ENCODE measurements around the gene ZNF195.
"Not testable (repeated sequence)": the region's sequence is repeated elsewhere in the genome, so short reads cannot be mapped to it uniquely, and the experiment has no call there.

ZNF195 gene

GRCh38 chr11:3378426-3379423, at the start of gene ZNF195:
Gene ZNF195, minus strand, starts transcription at chr11:3379146. Its CDS starts 106 bp downstream, at chr11:3379040.
- peak; percentile 98 for DNase-seq

GRCh38 chr11:3428076-3428475, 49.1 kb upstream of the ZNF195 start:
- not testable (repeated sequence) for DNase-seq

DNA sequence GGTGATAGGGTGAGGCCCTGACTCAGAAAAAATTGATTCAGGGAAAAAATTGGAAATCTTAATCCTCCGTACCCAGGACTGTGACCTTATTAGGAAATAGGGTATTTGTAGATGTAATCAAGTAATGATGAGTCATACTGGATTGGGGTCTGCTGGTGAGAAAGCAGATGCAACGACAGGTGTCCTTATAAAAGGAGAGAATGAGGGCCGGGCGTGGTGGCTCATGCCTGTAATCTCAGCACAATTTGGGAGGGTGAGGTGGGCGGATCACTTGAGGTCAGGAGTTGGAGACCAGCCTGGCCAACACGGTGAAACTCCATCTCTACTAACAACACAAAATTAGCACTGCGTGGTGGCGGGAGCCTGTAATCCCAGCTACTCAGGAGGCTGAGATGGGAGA, 47.6 kb upstream of the ZNF195 start:
- DNase-seq, result not testable (repeated sequence)

GRCh38 chr11:3423928-3424327, 45.0 kb upstream of the ZNF195 start:
- not testable (repeated sequence) for DNase-seq

DNA sequence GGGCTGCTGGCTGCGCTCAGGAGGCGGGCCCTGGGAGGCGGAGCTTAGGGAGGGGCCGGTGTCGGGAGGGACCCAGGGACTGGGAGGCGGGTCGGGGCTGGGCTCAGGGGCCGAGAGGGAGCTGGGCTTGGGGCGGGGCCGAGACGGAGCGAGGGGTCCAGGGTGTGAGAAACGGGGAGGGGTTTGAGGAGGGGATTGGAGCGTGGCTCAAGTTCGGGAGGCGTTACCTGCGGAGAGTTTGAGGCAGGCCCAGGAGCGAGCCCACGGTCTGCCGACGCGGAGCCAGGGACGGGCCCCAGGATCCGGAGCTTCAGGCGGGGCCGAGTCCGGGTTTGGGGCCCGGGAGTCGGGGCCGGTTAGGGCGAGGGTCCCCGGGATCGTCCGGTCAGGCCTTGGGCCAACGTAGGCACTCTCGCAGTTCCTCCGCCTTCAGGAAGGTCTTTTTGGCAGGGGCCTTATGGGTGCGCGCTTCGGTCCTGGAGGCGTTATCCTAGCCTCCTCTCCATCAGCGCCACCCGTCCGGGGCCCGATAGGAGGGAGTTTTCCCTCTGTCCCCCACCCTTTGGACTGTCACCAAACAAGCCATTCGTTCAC, 44.3 kb upstream of the ZNF195 start:
- not testable (repeated sequence) for DNase-seq

- DNase-seq, result peak; percentile 98
These were observed 43.6 kb upstream of the ZNF195 start for GRCh38 chr11:3422380-3423137.

GRCh38 chr11:3421608-3422379, 42.8 kb upstream of the ZNF195 start:
- DNase-seq, result not testable (repeated sequence)

DNA sequence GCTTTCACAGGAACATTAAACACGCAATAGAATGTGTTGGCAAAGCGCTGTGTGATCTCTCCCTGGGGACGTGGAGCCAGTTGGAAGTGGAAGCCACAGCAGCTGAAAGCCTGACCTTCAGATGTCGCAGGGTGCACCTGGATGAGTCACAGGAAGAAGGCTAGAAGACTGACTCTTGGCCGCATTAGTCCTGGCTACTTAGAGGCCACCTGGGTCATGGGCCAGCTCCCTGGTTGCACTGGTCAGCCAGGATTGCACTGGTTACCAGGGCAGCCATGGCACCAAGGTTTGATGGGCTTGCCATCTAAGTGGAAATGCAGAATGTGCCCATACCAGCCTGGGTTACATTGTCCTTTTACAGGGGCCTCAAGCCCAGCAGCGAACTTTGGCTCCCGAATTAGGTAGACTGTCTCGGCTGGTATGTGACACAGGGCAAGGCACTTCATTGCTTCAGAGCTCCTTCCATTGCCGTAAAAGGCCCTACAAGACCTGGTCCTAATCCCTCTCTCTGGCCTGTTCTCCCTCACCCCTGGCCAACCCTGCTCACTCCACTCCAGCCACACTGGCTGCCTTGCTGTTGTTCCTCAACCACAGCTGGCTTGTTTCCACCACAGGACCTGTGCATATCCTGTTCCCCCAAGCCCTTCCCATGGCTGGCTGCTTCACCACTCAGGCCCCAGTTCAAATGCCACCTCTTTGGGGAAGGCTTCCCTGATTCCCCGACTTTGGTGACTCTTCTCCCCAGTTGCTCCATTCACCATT, 41.5 kb upstream of the ZNF195 start:
- DNase-seq, result not testable (repeated sequence)

GRCh38 chr11:3419496-3419895, 40.5 kb upstream of the ZNF195 start:
- DNase-seq, result not testable (repeated sequence)

DNA sequence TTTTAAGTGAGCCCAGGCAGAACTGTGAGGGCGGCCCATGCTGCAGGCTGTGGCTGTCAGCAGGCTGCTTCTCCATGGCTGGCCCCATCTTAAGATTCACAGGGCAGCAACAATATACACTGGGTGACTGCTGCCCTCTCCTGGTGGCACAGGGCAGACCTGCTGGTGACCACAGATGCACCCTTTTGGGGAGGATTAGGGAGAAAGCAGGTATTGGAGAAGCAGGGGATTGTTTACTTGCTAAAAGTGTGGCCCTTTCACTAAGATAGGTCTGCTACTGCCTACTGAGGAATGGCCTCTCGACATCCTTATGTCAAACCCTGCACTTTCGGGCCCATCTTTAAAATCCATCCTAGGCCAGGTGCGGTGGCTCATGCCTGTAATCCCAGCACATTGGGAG, 38.1 kb upstream of the ZNF195 start:
- not testable (repeated sequence) for DNase-seq

GRCh38 chr11:3415301-3415700, 36.4 kb upstream of the ZNF195 start:
- not testable (repeated sequence) for DNase-seq

GRCh38 chr11:3413666-3414065, 34.7 kb upstream of the ZNF195 start:
- not testable (repeated sequence) for DNase-seq

DNA sequence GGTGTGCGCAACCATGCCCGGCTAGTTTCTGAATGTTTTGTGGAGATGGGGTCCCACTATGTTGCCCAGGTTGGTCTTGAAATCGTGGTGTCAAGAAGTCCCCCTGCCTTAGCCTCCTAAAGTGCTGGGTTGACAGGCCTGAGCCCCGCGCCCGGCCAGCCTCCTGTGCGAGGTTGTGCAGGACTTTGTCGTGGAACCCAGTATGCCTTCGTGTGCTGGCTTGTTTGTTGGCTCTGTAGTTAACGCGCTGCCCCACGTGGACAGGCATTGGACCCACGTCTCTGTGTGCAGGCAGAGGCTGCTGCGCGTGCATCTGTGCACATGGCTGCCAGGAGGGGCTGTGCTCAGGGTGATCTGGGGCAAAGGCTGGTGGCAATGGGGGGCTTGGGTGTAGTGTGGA, 33.9 kb upstream of the ZNF195 start:
- DNase-seq, result no peak

DNA sequence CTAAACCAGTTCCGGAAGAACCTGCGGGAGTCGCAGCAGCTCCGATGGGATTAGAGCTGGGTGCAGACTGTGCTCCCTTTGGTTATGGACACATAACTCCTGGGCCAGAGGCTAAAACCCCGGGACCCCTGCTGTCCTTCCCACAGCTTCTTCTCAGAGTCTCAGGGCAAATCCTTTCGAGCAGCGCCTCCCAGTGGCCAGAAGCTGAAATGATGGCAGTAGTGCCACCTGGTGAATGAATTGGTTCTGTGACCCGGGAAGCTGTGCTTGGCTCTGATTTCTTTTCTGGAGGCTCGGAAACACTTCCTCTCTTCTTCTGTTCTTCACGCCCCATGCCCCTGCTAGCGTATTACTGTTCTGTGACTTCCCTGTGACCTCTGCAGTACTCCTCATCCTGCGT, 29.8 kb upstream of the ZNF195 start:
- peak; percentile 69 for DNase-seq

DNA sequence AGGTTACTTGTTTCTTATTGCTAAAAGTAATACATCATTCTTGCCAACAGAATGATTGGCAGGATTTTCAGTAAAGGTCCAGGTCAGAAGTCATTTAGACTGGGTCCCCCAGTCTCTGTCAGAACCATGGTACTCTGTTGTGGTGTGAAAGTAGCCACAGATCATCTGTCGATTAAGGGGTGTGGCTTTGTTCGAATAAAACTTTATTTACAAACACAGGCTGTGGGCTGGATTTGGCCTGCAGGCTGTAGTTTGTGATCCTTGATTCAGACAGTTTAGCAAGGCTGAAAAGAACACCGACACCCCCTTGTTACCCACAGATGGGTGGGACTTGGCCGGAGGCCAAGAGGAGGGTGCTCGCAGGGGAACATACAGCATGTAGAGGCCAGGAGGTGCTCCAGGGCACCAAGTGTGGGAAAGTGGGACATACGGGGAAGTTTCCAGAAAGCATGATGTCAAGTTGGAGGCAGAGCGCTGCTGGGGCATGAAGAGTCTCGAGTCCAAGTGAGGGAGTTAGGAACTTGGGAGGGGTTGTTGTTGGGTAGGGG, 29.2 kb upstream of the ZNF195 start:
- DNase-seq, result not testable (repeated sequence)

GRCh38 chr11:3406937-3407336, 28.0 kb upstream of the ZNF195 start:
- not testable (repeated sequence) for DNase-seq

GRCh38 chr11:3406223-3406875, 27.4 kb upstream of the ZNF195 start:
- not testable (repeated sequence) for DNase-seq

GRCh38 chr11:3404076-3404925, 25.4 kb upstream of the ZNF195 start:
- DNase-seq, result not testable (repeated sequence)

DNA sequence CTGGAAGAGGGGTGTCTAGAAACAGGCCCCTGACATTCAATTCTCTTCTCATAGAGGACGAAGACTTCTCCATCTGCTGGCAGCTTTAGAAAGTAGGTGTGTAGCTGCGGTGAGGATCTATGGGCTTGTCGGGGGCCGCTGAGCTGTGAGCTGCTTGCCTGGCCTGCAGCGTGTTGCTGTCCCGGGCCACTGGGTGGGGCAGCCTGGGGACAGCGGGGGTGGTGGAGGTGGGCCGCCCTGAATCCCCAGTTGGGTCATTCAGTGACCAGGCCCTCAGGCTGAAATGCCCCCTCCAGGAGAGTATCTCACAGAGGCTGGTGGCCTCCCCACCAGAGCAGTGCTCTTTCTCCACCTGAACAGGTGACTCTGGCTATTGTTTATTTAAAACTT, 23.9 kb upstream of the ZNF195 start:
- not testable (repeated sequence) for DNase-seq

All from NCI-H1092 (cell line).